ENCODE results near the gene CTDSP1.

The CTDSP1 gene

GRCh38 chr2:218422403-218423086, 22.9 kb downstream of the CTDSP1 start:
- H3K4me3 ChIP-seq (ENCODE audit: low read depth in 1 of 2, low read length in 2 of 2): peak overlapping the region; percentile 15 to 45
- H3K4me1 ChIP-seq (ENCODE audit: control insufficient read depth in 1 of 2, insufficient read depth in 2 of 2, low read length in 2 of 2): peaks cover 11 to 22% of the 10 kb centered on the region in 2 donors
- peak overlapping the region in 1 of 2 donors; percentile 25 for H3K9ac ChIP-seq (ENCODE audit: low read depth in 1 of 2, low read length in 2 of 2)
- H3K27me3 ChIP-seq (ENCODE audit: control insufficient read depth in 1 of 2, insufficient read depth in 2 of 2, low read length in 2 of 2): no peaks in the 10 kb centered on the region
- H3K27ac ChIP-seq (ENCODE audit: low read depth, low read length): no peak overlapping the region
- H3K9me3 ChIP-seq (ENCODE audit: control insufficient read depth in 1 of 2, low read length in 2 of 2): no peaks in the 10 kb centered on the region
- H3K36me3 ChIP-seq (ENCODE audit: control insufficient read depth in 1 of 2, insufficient read depth in 2 of 2, low read length in 2 of 2): peaks cover 8 to 25% of the 10 kb centered on the region in 2 donors

- peaks cover 2 to 14% of the 10 kb centered on the region in 2 donors for H3K4me1 ChIP-seq (ENCODE audit: control insufficient read depth in 1 of 2, insufficient read depth in 2 of 2, low read length in 2 of 2)
- H3K36me3 ChIP-seq (ENCODE audit: control insufficient read depth in 1 of 2, insufficient read depth in 2 of 2, low read length in 2 of 2): peaks cover 13 to 35% of the 10 kb centered on the region in 2 donors
- no peaks in the 10 kb centered on the region for H3K27me3 ChIP-seq (ENCODE audit: control insufficient read depth in 1 of 2, insufficient read depth in 2 of 2, low read length in 2 of 2)
- peak overlapping the region in 1 of 2 donors; percentile 25 for H3K9ac ChIP-seq (ENCODE audit: low read depth in 1 of 2, low read length in 2 of 2)
- H3K27ac ChIP-seq (ENCODE audit: low read depth, low read length): no peak overlapping the region
- H3K4me3 ChIP-seq (ENCODE audit: low read depth in 1 of 2, low read length in 2 of 2): no peak overlapping the region
- no peaks in the 10 kb centered on the region for H3K9me3 ChIP-seq (ENCODE audit: control insufficient read depth in 1 of 2, low read length in 2 of 2)
Measured at GRCh38 chr2:218423584-218423983, 23.9 kb downstream of the CTDSP1 start.

- Histone ChIP-seq H3K9me3 (ENCODE audit: control insufficient read depth in 1 of 2, low read length in 2 of 2) (no peaks in the 10 kb centered on the region), H3K9ac (ENCODE audit: low read depth in 1 of 2, low read length in 2 of 2) (no peak overlapping the region), H3K4me3 (ENCODE audit: low read depth in 1 of 2, low read length in 2 of 2) (no peak overlapping the region), H3K36me3 (ENCODE audit: control insufficient read depth in 1 of 2, insufficient read depth in 2 of 2, low read length in 2 of 2) (peaks cover 22 to 54% of the 10 kb centered on the region in 2 donors), H3K4me1 (ENCODE audit: control insufficient read depth in 1 of 2, insufficient read depth in 2 of 2, low read length in 2 of 2) (peaks cover 0 to 14% of the 10 kb centered on the region in 2 donors), H3K27ac (ENCODE audit: low read depth, low read length) (no peak overlapping the region), H3K27me3 (ENCODE audit: control insufficient read depth in 1 of 2, insufficient read depth in 2 of 2, low read length in 2 of 2) (no peaks in the 10 kb centered on the region)
Measured at GRCh38 chr2:218425531-218425930, 25.9 kb downstream of the CTDSP1 start.

GRCh38 chr2:218427741-218428140, 28.1 kb downstream of the CTDSP1 start:
- H3K9me3 ChIP-seq (ENCODE audit: control insufficient read depth in 1 of 2, low read length in 2 of 2): no peaks in the 10 kb centered on the region
- peaks cover 37 to 74% of the 10 kb centered on the region in 2 donors for H3K36me3 ChIP-seq (ENCODE audit: control insufficient read depth in 1 of 2, insufficient read depth in 2 of 2, low read length in 2 of 2)
- H3K4me3 ChIP-seq (ENCODE audit: low read depth in 1 of 2, low read length in 2 of 2): no peak overlapping the region
- H3K27me3 ChIP-seq (ENCODE audit: control insufficient read depth in 1 of 2, insufficient read depth in 2 of 2, low read length in 2 of 2): no peaks in the 10 kb centered on the region
- H3K9ac ChIP-seq (ENCODE audit: low read depth in 1 of 2, low read length in 2 of 2): no peak overlapping the region
- peaks cover 0 to 2% of the 10 kb centered on the region in 2 donors for H3K4me1 ChIP-seq (ENCODE audit: control insufficient read depth in 1 of 2, insufficient read depth in 2 of 2, low read length in 2 of 2)
- H3K27ac ChIP-seq (ENCODE audit: low read depth, low read length): no peak overlapping the region

- H3K36me3 ChIP-seq (ENCODE audit: control insufficient read depth in 1 of 2, insufficient read depth in 2 of 2, low read length in 2 of 2): peaks cover 38 to 74% of the 10 kb centered on the region in 2 donors
- H3K9me3 ChIP-seq (ENCODE audit: control insufficient read depth in 1 of 2, low read length in 2 of 2): no peaks in the 10 kb centered on the region
- H3K27ac ChIP-seq (ENCODE audit: low read depth, low read length): no peak overlapping the region
Measured at GRCh38 chr2:218428846-218429558, 29.3 kb downstream of the CTDSP1 start.

GRCh38 chr2:218429911-218430692, 30.4 kb downstream of the CTDSP1 start:
- Histone ChIP-seq H3K9me3 (ENCODE audit: control insufficient read depth in 1 of 2, low read length in 2 of 2) (no peaks in the 10 kb centered on the region), H3K4me3 (ENCODE audit: low read depth in 1 of 2, low read length in 2 of 2) (no peak overlapping the region), H3K4me1 (ENCODE audit: control insufficient read depth in 1 of 2, insufficient read depth in 2 of 2, low read length in 2 of 2) (no peaks in the 10 kb centered on the region), H3K36me3 (ENCODE audit: control insufficient read depth in 1 of 2, insufficient read depth in 2 of 2, low read length in 2 of 2) (peaks cover 42 to 78% of the 10 kb centered on the region in 2 donors), H3K27ac (ENCODE audit: low read depth, low read length) (no peak overlapping the region), H3K27me3 (ENCODE audit: control insufficient read depth in 1 of 2, insufficient read depth in 2 of 2, low read length in 2 of 2) (no peaks in the 10 kb centered on the region), H3K9ac (ENCODE audit: low read depth in 1 of 2, low read length in 2 of 2) (no peak overlapping the region)

More at GRCh38 chr2:218428846-218429558, 29.3 kb downstream of the CTDSP1 start:
- Histone ChIP-seq H3K9ac (ENCODE audit: low read depth in 1 of 2, low read length in 2 of 2) (no peak overlapping the region), H3K4me3 (ENCODE audit: low read depth in 1 of 2, low read length in 2 of 2) (no peak overlapping the region), H3K4me1 (ENCODE audit: control insufficient read depth in 1 of 2, insufficient read depth in 2 of 2, low read length in 2 of 2) (no peaks in the 10 kb centered on the region), H3K27me3 (ENCODE audit: control insufficient read depth in 1 of 2, insufficient read depth in 2 of 2, low read length in 2 of 2) (no peaks in the 10 kb centered on the region)

- H3K4me1 ChIP-seq (ENCODE audit: control insufficient read depth in 1 of 2, insufficient read depth in 2 of 2, low read length in 2 of 2): no peaks in the 10 kb centered on the region
- no peak overlapping the region for H3K4me3 ChIP-seq (ENCODE audit: low read depth in 1 of 2, low read length in 2 of 2)
- H3K36me3 ChIP-seq (ENCODE audit: control insufficient read depth in 1 of 2, insufficient read depth in 2 of 2, low read length in 2 of 2): peaks cover 38 to 78% of the 10 kb centered on the region in 2 donors
- H3K9me3 ChIP-seq (ENCODE audit: control insufficient read depth in 1 of 2, low read length in 2 of 2): no peaks in the 10 kb centered on the region
- H3K27ac ChIP-seq (ENCODE audit: low read depth, low read length): no peak overlapping the region
- no peak overlapping the region for H3K9ac ChIP-seq (ENCODE audit: low read depth in 1 of 2, low read length in 2 of 2)
- no peaks in the 10 kb centered on the region for H3K27me3 ChIP-seq (ENCODE audit: control insufficient read depth in 1 of 2, insufficient read depth in 2 of 2, low read length in 2 of 2)
Measured at GRCh38 chr2:218430721-218431120, 31.1 kb downstream of the CTDSP1 start.

- H3K9me3 ChIP-seq (ENCODE audit: control insufficient read depth in 1 of 2, low read length in 2 of 2): no peaks in the 10 kb centered on the region
- H3K4me1 ChIP-seq (ENCODE audit: control insufficient read depth in 1 of 2, insufficient read depth in 2 of 2, low read length in 2 of 2): no peaks in the 10 kb centered on the region
- H3K9ac ChIP-seq (ENCODE audit: low read depth in 1 of 2, low read length in 2 of 2): no peak overlapping the region
- H3K36me3 ChIP-seq (ENCODE audit: control insufficient read depth in 1 of 2, insufficient read depth in 2 of 2, low read length in 2 of 2): peaks cover 43 to 88% of the 10 kb centered on the region in 2 donors
- no peak overlapping the region for H3K27ac ChIP-seq (ENCODE audit: low read depth, low read length)
- no peaks in the 10 kb centered on the region for H3K27me3 ChIP-seq (ENCODE audit: control insufficient read depth in 1 of 2, insufficient read depth in 2 of 2, low read length in 2 of 2)
- no peak overlapping the region for H3K4me3 ChIP-seq (ENCODE audit: low read depth in 1 of 2, low read length in 2 of 2)
Measured at GRCh38 chr2:218431878-218432277, 32.2 kb downstream of the CTDSP1 start.

GRCh38 chr2:218432676-218433365, 33.2 kb downstream of the CTDSP1 start:
- Histone ChIP-seq H3K27me3 (ENCODE audit: control insufficient read depth in 1 of 2, insufficient read depth in 2 of 2, low read length in 2 of 2) (no peaks in the 10 kb centered on the region), H3K4me3 (ENCODE audit: low read depth in 1 of 2, low read length in 2 of 2) (no peak overlapping the region), H3K9ac (ENCODE audit: low read depth in 1 of 2, low read length in 2 of 2) (no peak overlapping the region), H3K36me3 (ENCODE audit: control insufficient read depth in 1 of 2, insufficient read depth in 2 of 2, low read length in 2 of 2) (peaks cover 47 to 90% of the 10 kb centered on the region in 2 donors), H3K27ac (ENCODE audit: low read depth, low read length) (no peak overlapping the region), H3K9me3 (ENCODE audit: control insufficient read depth in 1 of 2, low read length in 2 of 2) (no peaks in the 10 kb centered on the region), H3K4me1 (ENCODE audit: control insufficient read depth in 1 of 2, insufficient read depth in 2 of 2, low read length in 2 of 2) (no peaks in the 10 kb centered on the region)
